AG04449 (cell line): ENCODE measurements around the gene NME3.

Experiments used
- CTCF ChIA-PET: fragments of 350-600 bp; formaldehyde crosslinking; extraction: SDS; loops from one replicate; lab custom pipeline; 2021; ENCODE audit warnings: antibody characterized with exemption; lab: Yijun Ruan, JAX
- POLR2A ChIA-PET: fragments of 400-600, 350-600 bp; formaldehyde crosslinking; extraction: SDS; loops from one replicate; lab custom pipeline; 2020; ENCODE audit warnings: antibody characterized with exemption, inconsistent platforms; lab: Yijun Ruan, JAX
- DNase-seq: peaks from one replicate; pipeline ENCODE4 v3.0.0-alpha.2; 2010; ENCODE audit warnings: low read depth, low spot score
- H3K4me3 ChIP-seq: 2 replicates; pipeline ENCODE4 v1.5.1; 2011; ENCODE audit warnings: low read depth, mild to moderate bottlenecking, control low read depth, low read length
- CTCF ChIP-seq: IDR thresholded peaks from one replicate; pipeline ENCODE4 v1.5.1; 2011; ENCODE audit warnings: mild to moderate bottlenecking, moderate library complexity, low read length, control low read depth, inconsistent platforms; ENCODE audit not compliant: insufficient read depth; ENCODE audit errors: missing control alignments

The NME3 gene

GRCh38 chr16:1775006-1775845 lies 3.9 kb upstream of the NME3 start:
- ChIA-PET CTCF (interaction anchor here (0.8 to 3.0 kb wide), 3 partner anchors 12 to 157 kb away, joined by 3 to 13 read pairs (median 3); partner anchors contain the start of gene MAPK8IP3), POLR2A (interaction anchor here (0.7 to 1.2 kb wide), 3 partner anchors 68 to 190 kb away, joined by 3 read pairs; partner anchors contain the start of gene RPS2)
- no peak for DNase-seq
- H3K4me3 ChIP-seq: no peak overlapping the region
- TF ChIP-seq CTCF: no peak

DNA sequence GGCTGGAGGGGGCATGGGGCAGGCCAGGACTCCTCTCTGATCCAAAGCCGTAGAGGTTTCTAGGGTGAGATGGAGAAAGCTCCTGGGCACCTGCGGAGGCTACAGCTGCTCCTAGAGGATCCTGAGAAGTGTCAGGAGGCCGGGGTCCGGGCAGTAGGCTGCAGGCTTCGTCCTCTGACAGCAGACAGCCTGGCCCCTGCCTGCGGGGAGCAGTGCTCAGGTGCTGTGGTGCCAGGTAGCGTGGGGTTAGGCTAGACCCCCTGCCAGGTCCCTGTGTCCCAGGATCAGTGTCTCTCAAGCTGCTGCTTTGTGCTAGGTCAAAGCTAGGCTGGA lies 3.1 kb upstream of the NME3 start:
- CTCF ChIA-PET: interaction anchor here (0.8 to 3.0 kb wide), 6 partner anchors 8 to 165 kb away, joined by 3 to 13 read pairs (median 6); partner anchors contain the start of genes FAHD1, MAPK8IP3, NUBP2 and SPSB3
- peak overlapping the region; percentile 81 for H3K4me3 ChIP-seq
- POLR2A ChIA-PET: interaction anchor here (1.2 to 1.4 kb wide), 2 partner anchors 8 to 67 kb away, joined by 3 to 9 read pairs; partner anchors contain the start of genes NUBP2 and SPSB3
- TF ChIP-seq CTCF: no peak
- DNase-seq: no peak

- POLR2A ChIA-PET: interaction anchor here (1.2 to 1.4 kb wide), 2 partner anchors 9 to 67 kb away, joined by 3 to 9 read pairs; partner anchors contain the start of genes NUBP2 and SPSB3
- DNase-seq: no peak
- H3K4me3 ChIP-seq: peak overlapping the region; percentile 81
- no peak for TF ChIP-seq CTCF
- CTCF ChIA-PET: interaction anchor here (0.6 to 3.0 kb wide), 7 partner anchors 9 to 169 kb away, joined by 3 to 13 read pairs (median 5); partner anchors contain the start of genes FAHD1, MAPK8IP3, MSRB1 and NUBP2
These were observed 2.5 kb upstream of the NME3 start for GRCh38 chr16:1773703-1774447.

DNA sequence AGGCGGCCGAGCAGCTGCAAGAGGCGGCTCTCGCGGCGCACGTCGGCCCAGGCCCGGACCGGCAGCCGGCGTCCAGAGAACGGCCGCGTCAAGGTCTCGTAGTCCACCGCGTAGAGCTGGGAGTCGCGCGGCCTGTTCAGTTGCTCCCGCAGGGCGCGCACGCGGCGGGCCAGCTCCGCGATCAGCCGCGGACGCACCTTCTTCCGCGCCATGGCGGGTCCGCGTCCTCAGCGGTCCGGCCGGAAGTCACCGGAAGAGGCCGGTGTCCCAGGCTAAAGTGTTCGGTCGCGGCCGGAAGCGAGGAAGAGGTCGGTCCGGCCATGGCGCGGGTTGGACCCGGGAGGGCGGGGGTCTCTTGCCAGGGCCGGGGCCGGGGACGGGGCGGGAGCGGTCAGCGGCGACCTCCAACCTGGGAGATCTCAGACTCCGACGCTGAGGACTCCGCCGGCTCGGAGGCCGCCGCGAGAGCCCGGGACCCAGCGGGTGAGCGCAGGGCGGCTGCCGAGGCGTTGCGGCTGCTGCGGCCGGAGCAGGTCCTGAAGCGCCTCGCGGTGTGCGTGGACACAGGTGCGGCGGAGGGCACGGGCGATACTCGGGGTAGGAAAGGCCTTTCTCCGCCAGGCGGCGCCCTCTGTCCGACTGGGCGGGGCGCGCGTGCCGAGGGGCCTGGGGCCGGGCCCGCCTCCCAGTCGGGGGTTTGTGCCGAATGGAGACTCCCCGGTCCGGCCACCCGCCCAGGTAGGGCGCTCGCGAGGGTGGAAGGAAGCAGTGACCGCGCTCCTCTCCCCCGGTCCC lies 1.8 kb upstream of the NME3 start, which contains the start of gene MRPS34:
TSS of gene MRPS34 (minus strand) at position 227 of the 795 bp plus-strand sequence. CDS start at position 212, 15 bp downstream.
- ChIA-PET CTCF (interaction anchor here (0.6 to 3.0 kb wide), 8 partner anchors 9 to 67 kb away, joined by 3 to 13 read pairs (median 6); partner anchors contain the start of genes FAHD1, MAPK8IP3, NUBP2 and SPSB3), POLR2A (interaction anchor here (0.9 to 4.3 kb wide), 5 partner anchors 9 to 81 kb away, joined by 3 to 31 read pairs (median 4); partner anchors contain the start of genes NUBP2 and SPSB3)
- TF ChIP-seq CTCF: peak; percentile 82
- peak within 1 kb of the TSS; percentile 81 for H3K4me3 ChIP-seq
- no peak for DNase-seq

DNA sequence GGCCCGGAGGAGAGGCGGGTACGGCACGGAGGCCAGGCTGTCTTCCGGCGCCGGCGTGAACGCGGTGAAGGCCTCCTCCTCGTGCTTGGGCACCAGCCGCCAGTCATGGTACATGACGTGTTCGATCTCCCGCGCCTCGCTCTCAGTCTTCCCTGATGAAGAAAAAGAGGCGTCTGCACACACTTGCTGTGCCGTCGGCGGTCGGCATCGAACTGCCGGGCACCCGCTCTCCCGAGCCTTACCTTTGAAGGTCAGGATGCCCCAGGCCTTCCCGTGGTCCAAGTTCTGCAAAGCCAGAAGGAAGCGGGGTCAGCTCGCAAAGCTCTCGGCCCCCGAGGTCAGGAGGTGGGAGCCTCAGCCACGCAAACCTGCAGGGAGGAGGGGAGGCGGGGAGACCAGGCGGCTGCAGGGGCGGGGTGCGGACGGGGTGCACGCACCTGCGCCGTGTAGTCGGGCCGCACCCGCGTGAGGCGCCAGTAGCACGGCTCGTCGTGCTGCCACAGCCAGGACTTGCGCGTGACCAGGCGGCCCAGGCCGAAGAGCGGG lies 1.1 kb upstream of the NME3 start, which contains the start of gene EME2:
TSS of gene EME2 (plus strand) at position 449 of the 546 bp plus-strand sequence. CDS start 418 bp downstream, outside the sequence.
- H3K4me3 ChIP-seq: peak within 1 kb of the TSS; percentile 81
- DNase-seq: no peak
- POLR2A ChIA-PET: interaction anchor here (0.9 to 4.3 kb wide), 4 partner anchors 10 to 81 kb away, joined by 3 to 31 read pairs (median 4); partner anchors contain the start of genes NUBP2 and SPSB3
- CTCF ChIA-PET: interaction anchor here (0.6 to 1.3 kb wide), 4 partner anchors 8 to 67 kb away, joined by 3 to 7 read pairs (median 4); partner anchors contain the start of genes MAPK8IP3, NUBP2 and SPSB3
- TF ChIP-seq CTCF: no peak
